Lower lobe of right lung (tissue), 2 donors: ENCODE measurements around the gene HRH3. TPM values are rescaled to one million over a fixed set of nuclear protein-coding genes. Genes with fewer than 3 reads are reported as not detected.

Source experiments
- ATAC-seq, 2 donors: fragments of 200-7000 bp; cut with Tn5 transposase; one replicate each; pipeline ENCODE4 v1.9.1; 2020 to 2022; ENCODE audit warnings: mild to moderate bottlenecking in 2 of 2, moderate library complexity in 2 of 2
- DNase-seq: peaks from one replicate; pipeline ENCODE4 v3.0.0-alpha.2; 2020
- H3K27ac ChIP-seq: fragments of 200-600 bp; one replicate; pipeline ENCODE4 v1.8.0; 2022
- H3K27me3 ChIP-seq: fragments of 200-600 bp; one replicate; pipeline ENCODE4 v1.8.0; 2022; ENCODE audit warnings: low read depth
- H3K36me3 ChIP-seq: fragments of 200-600 bp; one replicate; pipeline ENCODE4 v1.8.0; 2022; ENCODE audit warnings: mild to moderate bottlenecking
- H3K4me1 ChIP-seq: fragments of 200-600 bp; one replicate; pipeline ENCODE4 v1.8.0; 2022
- H3K4me3 ChIP-seq: fragments of 200-600 bp; one replicate; pipeline ENCODE4 v1.8.0; 2022; ENCODE audit warnings: mild to moderate bottlenecking
- H3K9me3 ChIP-seq: fragments of 200-600 bp; one replicate; pipeline ENCODE4 v1.8.0; 2022
- intact Hi-C: fragments of 100-400 bp; cut with DNase I; formaldehyde crosslinking; loops from one replicate; pipeline ENCODE4 v1.11.0; 2022
- total RNA-seq: library from RNA; stranded (reverse); fragmentation: NEBNext Ultra II Directional; extraction: Animal tissue kit (Norgen Biotek cat#: 25700); gene quantifications from one replicate; pipeline ENCODE4 v1.2.1, GENCODE V29; 2021
- TF ChIP-seq, protein P1 (sequence below): fragments of 200-600 bp; IDR thresholded peaks from one replicate; pipeline ENCODE4 v1.8.0; 2022; ENCODE audit warnings: antibody characterized with exemption, mild to moderate bottlenecking
- donor health status: DM: no; HTN: yes; CAD: no; lungs with severe emphysema.

HRH3 gene
- total RNA-seq, 1 donor from 2014 or later = not detected

DNA sequence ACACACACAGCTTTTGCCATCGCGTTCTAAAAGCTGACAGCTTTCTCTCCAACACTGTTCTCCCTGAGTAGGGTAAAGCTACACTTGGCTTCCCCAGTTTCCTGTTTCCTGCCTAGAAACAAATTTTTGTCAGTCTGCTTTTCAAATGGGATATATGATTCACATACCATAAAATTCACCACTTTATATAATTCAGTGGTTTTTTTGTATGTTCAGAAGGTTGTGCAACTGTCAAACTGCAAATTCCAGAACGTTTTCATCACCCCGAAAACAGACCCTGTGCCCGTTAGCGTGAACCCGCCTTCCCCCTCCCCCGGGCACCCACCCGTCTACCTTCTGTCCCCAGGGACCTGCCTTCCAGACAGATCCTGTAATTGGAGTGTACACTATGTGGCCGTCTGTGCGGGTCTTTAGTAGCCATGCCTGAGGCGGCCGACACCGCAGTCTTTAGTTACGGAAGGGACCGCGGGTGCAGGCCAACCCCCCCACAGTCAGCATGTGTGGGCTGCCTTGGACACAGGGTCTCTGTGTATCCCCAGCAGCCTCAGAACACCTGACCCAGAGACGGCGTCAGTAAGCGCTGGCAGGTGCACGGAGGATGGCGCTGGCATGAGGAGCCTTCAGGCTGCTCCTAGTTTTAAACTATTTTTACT is 16.6 kb downstream of the HRH3 start:
- Histone ChIP-seq H3K27me3 (no peaks in the 10 kb centered on the region), H3K4me1 (no peaks in the 10 kb centered on the region), H3K4me3 (no peak overlapping the region), H3K9me3 (no peaks in the 10 kb centered on the region), H3K27ac (no peak overlapping the region), H3K36me3 (peaks cover 57% of the 10 kb centered on the region)
- TF ChIP-seq, protein P1, sequence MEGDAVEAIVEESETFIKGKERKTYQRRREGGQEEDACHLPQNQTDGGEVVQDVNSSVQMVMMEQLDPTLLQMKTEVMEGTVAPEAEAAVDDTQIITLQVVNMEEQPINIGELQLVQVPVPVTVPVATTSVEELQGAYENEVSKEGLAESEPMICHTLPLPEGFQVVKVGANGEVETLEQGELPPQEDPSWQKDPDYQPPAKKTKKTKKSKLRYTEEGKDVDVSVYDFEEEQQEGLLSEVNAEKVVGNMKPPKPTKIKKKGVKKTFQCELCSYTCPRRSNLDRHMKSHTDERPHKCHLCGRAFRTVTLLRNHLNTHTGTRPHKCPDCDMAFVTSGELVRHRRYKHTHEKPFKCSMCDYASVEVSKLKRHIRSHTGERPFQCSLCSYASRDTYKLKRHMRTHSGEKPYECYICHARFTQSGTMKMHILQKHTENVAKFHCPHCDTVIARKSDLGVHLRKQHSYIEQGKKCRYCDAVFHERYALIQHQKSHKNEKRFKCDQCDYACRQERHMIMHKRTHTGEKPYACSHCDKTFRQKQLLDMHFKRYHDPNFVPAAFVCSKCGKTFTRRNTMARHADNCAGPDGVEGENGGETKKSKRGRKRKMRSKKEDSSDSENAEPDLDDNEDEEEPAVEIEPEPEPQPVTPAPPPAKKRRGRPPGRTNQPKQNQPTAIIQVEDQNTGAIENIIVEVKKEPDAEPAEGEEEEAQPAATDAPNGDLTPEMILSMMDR = no peak
- DNase-seq = peak; percentile 30
- no peak for ATAC-seq
- intact Hi-C loops = no loop called here

DNA sequence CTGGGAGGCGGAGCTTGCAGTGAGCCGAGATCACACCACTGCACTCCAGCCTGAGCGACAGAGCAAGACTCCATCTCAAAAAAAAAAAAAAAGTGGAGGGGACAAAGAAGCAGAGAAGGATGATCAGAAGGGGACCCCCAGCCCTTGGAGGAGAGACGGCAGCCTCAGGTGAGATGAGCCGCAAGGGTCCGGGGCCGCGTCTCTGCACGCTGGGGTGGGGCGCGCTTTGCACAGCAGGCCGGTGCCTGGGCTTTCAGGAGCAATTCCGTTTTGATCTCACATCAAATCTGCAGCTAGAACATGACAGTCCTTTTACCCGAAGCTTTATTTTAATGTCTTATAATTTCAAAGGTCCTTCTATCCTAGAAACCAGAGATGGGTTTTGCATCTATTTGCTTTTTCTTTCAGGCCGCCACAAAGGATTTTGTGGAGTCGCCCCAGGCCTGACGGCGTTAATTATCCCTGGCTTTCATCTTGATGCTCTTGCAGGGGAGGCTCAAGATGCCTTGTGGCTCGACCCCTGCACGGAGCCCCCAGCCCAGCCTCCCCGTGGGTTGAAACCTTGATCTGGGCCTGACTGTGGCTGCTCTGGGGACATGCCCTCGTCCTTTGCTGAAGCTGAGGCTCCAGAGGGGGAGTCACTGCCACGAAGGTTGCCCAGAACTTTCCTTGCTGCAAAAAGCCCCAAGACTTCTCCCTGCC is 17.3 kb downstream of the HRH3 start:
- TF ChIP-seq, protein P1 = no peak
- no peak overlapping the region for H3K4me3 ChIP-seq
- no peak for ATAC-seq
- H3K27me3 ChIP-seq = no peaks in the 10 kb centered on the region
- DNase-seq = peak; percentile 25
- H3K36me3 ChIP-seq = peaks cover 64% of the 10 kb centered on the region
- intact Hi-C loops = no loop called here
- no peak overlapping the region for H3K27ac ChIP-seq
- H3K4me1 ChIP-seq = no peaks in the 10 kb centered on the region
- H3K9me3 ChIP-seq = no peaks in the 10 kb centered on the region

DNA sequence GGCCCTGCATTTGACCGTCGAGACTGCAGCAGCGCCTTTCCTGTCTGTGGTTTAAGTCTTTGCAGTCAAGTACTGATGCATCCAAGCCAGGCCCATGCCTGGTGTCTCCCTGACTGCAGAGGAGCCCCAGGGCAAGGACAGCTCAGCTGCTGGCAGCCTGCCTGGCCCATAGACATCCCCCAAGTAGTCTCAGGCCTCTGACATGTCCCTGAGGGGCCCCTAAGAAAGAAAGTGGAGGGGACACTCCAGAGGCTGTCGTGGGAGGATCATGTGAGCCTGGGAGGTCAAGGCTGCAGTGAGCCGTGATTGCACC is 18.0 kb downstream of the HRH3 start:
- TF ChIP-seq, protein P1 = no peak

DNA sequence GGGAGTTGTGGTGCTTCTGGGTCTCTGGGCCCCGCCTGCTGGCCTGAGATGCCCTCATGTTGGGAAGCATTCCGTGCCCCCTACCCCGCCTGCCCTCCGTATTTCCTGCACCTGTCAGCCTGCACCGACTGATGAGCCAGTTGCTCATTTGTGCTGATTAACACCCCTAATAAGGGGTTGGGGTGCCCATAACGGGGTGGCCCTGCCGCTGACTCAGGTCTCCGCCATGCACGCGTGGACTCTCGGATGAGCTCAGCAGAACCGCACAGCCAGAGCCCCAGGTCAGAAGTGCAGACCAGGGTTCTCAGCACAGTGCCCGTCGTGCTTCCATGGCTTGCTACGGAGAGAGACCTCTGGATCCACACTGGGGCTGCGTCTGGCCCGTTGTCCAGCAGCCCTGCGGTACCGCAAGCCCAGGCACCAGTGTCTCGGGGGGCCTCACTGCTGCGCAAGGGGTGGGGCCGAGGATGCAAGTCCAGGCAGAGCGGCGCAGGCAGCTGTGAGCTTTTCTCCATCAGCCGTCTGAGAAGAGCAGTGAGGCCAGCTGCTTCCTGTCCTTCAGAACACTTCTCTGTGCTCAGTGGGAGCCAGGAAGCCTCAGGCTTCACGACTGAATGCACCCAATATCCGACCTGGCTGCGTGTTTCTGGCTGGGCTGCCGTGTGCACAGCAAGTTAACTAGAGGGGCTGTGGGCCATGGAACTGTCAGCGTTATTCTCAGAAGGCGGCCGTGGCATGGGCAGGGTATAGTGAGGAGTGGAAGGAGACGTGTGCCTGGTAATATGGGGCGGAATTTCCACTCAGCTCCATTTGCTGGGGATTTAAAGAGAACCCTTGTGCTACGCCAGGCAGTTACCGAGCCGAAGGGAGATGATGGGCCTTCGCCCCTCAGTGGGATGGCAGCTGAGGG is 18.6 kb downstream of the HRH3 start:
- Histone ChIP-seq H3K9me3 (no peaks in the 10 kb centered on the region), H3K36me3 (peaks cover 74% of the 10 kb centered on the region), H3K27me3 (no peaks in the 10 kb centered on the region), H3K4me1 (no peaks in the 10 kb centered on the region), H3K4me3 (no peak overlapping the region), H3K27ac (no peak overlapping the region)
- DNase-seq (peak; percentile 39), ATAC-seq (no peak)
- intact Hi-C loops = no loop called here
- TF ChIP-seq, protein P1 = no peak

More for the DNA sequence above, 18.0 kb downstream of the HRH3 start:
- Histone ChIP-seq H3K4me3 (no peak overlapping the region), H3K4me1 (no peaks in the 10 kb centered on the region), H3K27ac (no peak overlapping the region), H3K36me3 (peaks cover 67% of the 10 kb centered on the region), H3K27me3 (no peaks in the 10 kb centered on the region), H3K9me3 (no peaks in the 10 kb centered on the region)
- ATAC-seq (no peak), DNase-seq (peak; percentile 28)
- intact Hi-C loops = no loop called here

DNA sequence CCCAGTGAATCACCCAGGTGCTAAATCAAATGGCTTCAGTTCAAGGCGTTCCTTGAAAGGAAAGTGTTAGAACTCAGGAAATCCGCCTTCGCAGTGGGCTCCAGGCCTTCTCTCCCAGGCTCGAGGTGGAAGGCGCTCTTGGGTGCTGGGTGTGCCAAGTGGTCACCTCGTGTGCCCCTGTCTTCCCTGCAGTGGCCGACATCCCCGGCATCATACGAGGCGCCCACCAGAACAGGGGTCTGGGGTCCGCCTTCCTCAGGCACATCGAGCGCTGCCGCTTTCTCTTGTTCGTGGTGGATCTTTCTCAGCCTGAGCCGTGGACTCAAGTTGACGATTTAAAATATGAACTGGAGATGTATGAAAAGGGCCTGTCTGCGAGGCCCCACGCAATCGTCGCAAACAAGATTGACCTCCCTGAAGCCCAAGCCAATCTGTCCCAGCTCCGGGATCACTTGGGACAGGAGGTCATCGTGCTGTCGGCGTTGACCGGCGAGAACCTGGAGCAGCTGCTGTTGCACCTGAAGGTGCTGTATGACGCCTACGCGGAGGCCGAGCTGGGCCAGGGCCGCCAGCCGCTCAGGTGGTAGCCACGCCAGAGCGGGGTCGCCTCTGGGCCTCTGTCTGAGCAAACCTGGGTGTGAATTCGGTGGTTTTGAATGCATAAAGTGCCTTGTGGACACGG is 19.4 kb downstream of the HRH3 start:
- DNase-seq (peak; percentile 44), ATAC-seq (no peak)
- H3K27me3 ChIP-seq = no peaks in the 10 kb centered on the region
- no peak overlapping the region for H3K4me3 ChIP-seq
- intact Hi-C loops = no loop called here
- H3K4me1 ChIP-seq = no peaks in the 10 kb centered on the region
- TF ChIP-seq, protein P1 = no peak
- peaks cover 82% of the 10 kb centered on the region for H3K36me3 ChIP-seq
- no peaks in the 10 kb centered on the region for H3K9me3 ChIP-seq
- no peak overlapping the region for H3K27ac ChIP-seq
